SU-DHL-6 (cell line): ENCODE measurements around the gene TRIM7.

Experiments
- H2AFZ ChIP-seq: fragments of 200-600 bp; sonication (generic); 2 replicates; pipeline ENCODE4 v1.6.1; 2014; ENCODE audit warnings: low read depth, mild to moderate bottlenecking, moderate library complexity, mixed read lengths, antibody characterized with exemption, low read length; ENCODE audit not compliant: severe bottlenecking
- H3F3A ChIP-seq: fragments of 200-600 bp; shearing (Covaris generic); 2 replicates; pipeline ENCODE4 v1.6.0; 2016; ENCODE audit warnings: antibody characterized with exemption, mild to moderate bottlenecking; ENCODE audit not compliant: insufficient read depth
- H3K27ac ChIP-seq: fragments of 200-600 bp; sonication (generic); 2 replicates; pipeline ENCODE4 v1.5.1; 2016; ENCODE audit warnings: low read depth, mild to moderate bottlenecking, low read length, moderate library complexity, mixed read lengths
- H3K27me3 ChIP-seq: fragments of 200-600 bp; sonication (generic), shearing (Covaris generic); 2 replicates; pipeline ENCODE4 v1.6.0; 2014; ENCODE audit warnings: mild to moderate bottlenecking, low read length
- H3K36me3 ChIP-seq: fragments of 200-600 bp; sonication (generic); 2 replicates; pipeline ENCODE4 v1.6.1; 2014; ENCODE audit warnings: mild to moderate bottlenecking, low read length, mixed read lengths
- H3K4me2 ChIP-seq: fragments of 300-600, 200-600 bp; shearing (Covaris generic), sonication (generic); 2 replicates; pipeline ENCODE4 v1.6.0; 2014; ENCODE audit warnings: low read length, low read depth, mild to moderate bottlenecking; ENCODE audit not compliant: poor library complexity, severe bottlenecking
- H3K4me3 ChIP-seq: fragments of 200-600 bp; sonication (generic); 2 replicates; pipeline ENCODE4 v1.5.1; 2014; ENCODE audit warnings: antibody characterized with exemption, low read length, mild to moderate bottlenecking, mixed read lengths; ENCODE audit not compliant: insufficient read depth, poor library complexity, severe bottlenecking
- H3K79me2 ChIP-seq: fragments of 200-600 bp; sonication (generic); 2 replicates; pipeline ENCODE4 v1.6.1; 2014; ENCODE audit warnings: mild to moderate bottlenecking, low read length, moderate library complexity; ENCODE audit not compliant: insufficient read depth
- H3K9ac ChIP-seq: fragments of 200-600 bp; sonication (generic); 2 replicates; pipeline ENCODE4 v1.7.0; 2014; ENCODE audit warnings: mild to moderate bottlenecking, low read length
- H3K9me2 ChIP-seq: fragments of 200-600 bp; sonication (generic); replicated peaks from 2 replicates; pipeline ENCODE4 v1.6.1; 2014; ENCODE audit warnings: low read length; ENCODE audit not compliant: insufficient read depth
- H3K9me3 ChIP-seq: fragments of 200-600 bp; sonication (generic); 2 replicates; pipeline ENCODE4 v1.6.1; 2014; ENCODE audit warnings: low read length, mixed read lengths; ENCODE audit not compliant: insufficient read depth
- H4K20me1 ChIP-seq: fragments of 200-600 bp; sonication (generic); 2 replicates; pipeline ENCODE4 v1.6.1; 2014; ENCODE audit warnings: low read depth, mild to moderate bottlenecking, antibody characterized with exemption, low read length, moderate library complexity, mixed read lengths
- EZH2phosphoT487 ChIP-seq: fragments of 200-600 bp; sonication (generic), shearing (Covaris generic); conservative IDR thresholded peaks from 2 replicates; pipeline ENCODE4 v1.6.1; 2018; ENCODE audit warnings: mild to moderate bottlenecking, antibody characterized with exemption, low read length, moderate library complexity, mixed read lengths
- TF ChIP-seq, protein P1 (sequence below): fragments of 200-600 bp; sonication (generic); IDR thresholded peaks from one replicate; pipeline ENCODE4 v1.5.1; 2017; ENCODE audit warnings: antibody characterized with exemption, mild to moderate bottlenecking, low read length, moderate library complexity; ENCODE audit not compliant: insufficient read depth, poor library complexity, severe bottlenecking

TRIM7 gene

DNA sequence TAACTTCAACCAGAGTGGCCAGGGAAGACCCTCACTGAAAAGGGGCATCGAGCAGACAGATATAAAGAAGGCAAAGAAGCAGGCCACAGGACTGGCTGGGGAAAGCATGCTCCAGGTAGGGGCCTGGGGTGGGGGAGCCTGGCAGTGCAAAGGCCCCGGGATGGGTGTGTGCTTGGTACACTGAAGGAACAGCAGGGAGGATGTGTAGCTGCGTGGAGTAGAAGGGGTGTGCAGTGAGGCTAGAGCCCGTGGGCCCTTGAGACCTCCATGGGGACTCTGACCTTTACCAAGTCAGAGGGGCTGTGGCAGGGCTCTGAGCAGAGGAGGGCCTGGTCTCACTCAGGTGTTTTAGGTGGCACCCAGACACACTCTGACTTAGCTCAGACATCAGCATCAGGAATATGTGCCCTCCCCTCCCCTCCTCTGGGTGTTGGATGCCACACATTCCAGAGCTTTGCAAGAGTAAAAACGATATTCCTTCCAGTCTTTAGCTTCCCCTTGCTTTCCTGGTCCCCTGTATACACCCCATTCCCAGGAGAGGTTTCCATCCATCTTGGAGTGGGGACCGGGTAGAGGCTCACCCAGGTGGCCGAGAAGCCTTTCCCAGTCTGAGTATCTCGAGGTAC is 7.6 kb downstream of the TRIM7 start:
- Histone ChIP-seq H2AFZ (no peak overlapping the region), H3K4me2 (no peak overlapping the region), H3K9me3 (no peaks in the 10 kb centered on the region), H3K4me3 (no peak overlapping the region), H4K20me1 (no peaks in the 10 kb centered on the region), H3K27me3 (no peaks in the 10 kb centered on the region), H3F3A (peaks cover 6% of the 10 kb centered on the region; the same call in 1 of the 2 replicates), H3K9ac (no peak overlapping the region), H3K36me3 (no peaks in the 10 kb centered on the region), H3K27ac (no peak overlapping the region), H3K79me2 (no peaks in the 10 kb centered on the region), H3K9me2 (no peaks in the 10 kb centered on the region)
- TF ChIP-seq EZH2phosphoT487: no peak
- TF ChIP-seq, protein P1, sequence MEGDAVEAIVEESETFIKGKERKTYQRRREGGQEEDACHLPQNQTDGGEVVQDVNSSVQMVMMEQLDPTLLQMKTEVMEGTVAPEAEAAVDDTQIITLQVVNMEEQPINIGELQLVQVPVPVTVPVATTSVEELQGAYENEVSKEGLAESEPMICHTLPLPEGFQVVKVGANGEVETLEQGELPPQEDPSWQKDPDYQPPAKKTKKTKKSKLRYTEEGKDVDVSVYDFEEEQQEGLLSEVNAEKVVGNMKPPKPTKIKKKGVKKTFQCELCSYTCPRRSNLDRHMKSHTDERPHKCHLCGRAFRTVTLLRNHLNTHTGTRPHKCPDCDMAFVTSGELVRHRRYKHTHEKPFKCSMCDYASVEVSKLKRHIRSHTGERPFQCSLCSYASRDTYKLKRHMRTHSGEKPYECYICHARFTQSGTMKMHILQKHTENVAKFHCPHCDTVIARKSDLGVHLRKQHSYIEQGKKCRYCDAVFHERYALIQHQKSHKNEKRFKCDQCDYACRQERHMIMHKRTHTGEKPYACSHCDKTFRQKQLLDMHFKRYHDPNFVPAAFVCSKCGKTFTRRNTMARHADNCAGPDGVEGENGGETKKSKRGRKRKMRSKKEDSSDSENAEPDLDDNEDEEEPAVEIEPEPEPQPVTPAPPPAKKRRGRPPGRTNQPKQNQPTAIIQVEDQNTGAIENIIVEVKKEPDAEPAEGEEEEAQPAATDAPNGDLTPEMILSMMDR: no peak

DNA sequence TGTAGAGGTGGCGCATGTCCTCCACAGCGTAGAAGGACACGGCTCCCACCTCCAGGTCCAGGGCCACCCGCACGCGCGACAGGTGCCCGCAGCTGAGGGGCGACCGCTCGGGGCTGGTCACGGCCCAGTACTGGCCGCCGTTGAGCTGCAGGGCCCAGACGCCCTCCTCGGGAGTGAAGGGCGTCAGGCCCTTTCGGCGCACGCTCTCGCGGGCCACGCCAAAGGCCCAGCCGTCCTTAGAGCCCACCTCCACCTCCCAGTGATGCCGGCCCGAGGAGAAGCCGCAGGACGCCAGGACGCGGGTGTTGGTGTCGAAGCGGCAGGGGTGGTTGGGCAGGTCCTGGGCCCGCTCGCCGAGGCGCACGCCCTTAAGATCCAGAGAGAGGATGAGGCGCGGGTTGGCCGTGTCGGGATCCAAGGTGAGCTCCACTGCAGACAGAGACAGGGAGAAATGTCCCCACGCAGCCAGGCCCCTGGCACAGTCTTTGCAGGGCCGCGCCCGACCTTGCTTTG is 9.7 kb downstream of the TRIM7 start:
- Histone ChIP-seq H3K9ac (no peak overlapping the region), H3K9me2 (no peaks in the 10 kb centered on the region), H3K36me3 (no peaks in the 10 kb centered on the region), H3K27me3 (no peaks in the 10 kb centered on the region), H3K27ac (no peak overlapping the region), H2AFZ (no peak overlapping the region), H3F3A (peaks cover 11% of the 10 kb centered on the region; the same call in 1 of the 2 replicates), H3K79me2 (no peaks in the 10 kb centered on the region), H3K4me2 (no peak overlapping the region), H3K9me3 (no peaks in the 10 kb centered on the region), H4K20me1 (no peaks in the 10 kb centered on the region), H3K4me3 (no peak overlapping the region)
- TF ChIP-seq, protein P1: no peak

DNA sequence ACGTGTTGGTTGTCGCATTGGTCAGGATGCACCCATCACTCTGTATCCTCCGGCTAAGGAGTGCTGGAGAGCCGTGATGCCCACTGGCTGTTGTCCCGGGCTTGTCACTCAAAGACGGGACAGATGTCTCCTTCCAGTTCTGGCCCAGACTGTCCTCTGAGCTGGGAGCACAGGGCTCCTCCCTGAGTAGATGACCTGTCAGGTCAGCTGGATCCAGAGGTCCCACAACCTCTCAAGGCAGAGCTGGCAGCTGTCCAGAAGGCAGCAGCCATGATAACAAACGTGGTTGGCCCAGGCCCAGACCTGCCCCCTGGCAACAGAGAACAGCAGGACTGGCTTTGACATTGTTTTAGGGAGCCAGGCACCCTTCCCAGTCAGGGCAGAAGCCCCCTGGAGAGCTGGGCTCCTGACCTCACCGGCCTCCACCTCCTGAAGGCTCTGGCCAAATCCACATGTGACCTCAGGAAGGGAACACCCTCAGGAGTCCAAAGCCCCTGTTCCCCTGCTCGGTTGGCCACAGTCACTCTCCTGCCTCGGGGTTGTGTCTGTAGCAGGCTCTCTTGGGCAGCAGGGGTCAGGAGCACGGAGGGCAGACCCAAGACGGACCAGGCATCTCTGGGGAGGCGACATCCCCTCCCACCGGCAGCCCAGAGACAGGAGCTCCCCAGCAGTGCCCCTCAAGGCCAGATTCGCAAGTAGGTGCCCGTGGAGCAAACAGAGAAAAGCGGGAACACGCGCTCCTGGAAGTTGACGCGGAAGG is 10.3 kb downstream of the TRIM7 start:
- TF ChIP-seq, protein P1: no peak
- TF ChIP-seq EZH2phosphoT487: no peak
- H3K36me3 ChIP-seq: no peaks in the 10 kb centered on the region
- H3K4me2 ChIP-seq: no peak overlapping the region

More for the DNA sequence above, 10.3 kb downstream of the TRIM7 start:
- Histone ChIP-seq H2AFZ (no peak overlapping the region), H4K20me1 (no peaks in the 10 kb centered on the region), H3K27me3 (no peaks in the 10 kb centered on the region), H3F3A (peaks cover 14% of the 10 kb centered on the region; the same call in 1 of the 2 replicates), H3K9ac (no peak overlapping the region), H3K9me2 (no peaks in the 10 kb centered on the region), H3K27ac (no peak overlapping the region), H3K9me3 (no peaks in the 10 kb centered on the region), H3K4me3 (no peak overlapping the region), H3K79me2 (no peaks in the 10 kb centered on the region)
